T-helper 22 cell (primary cell): Measurements from ENCODE around the gene SLC26A4.
"Not testable (repeated sequence)": the region's sequence is repeated elsewhere in the genome, so short reads cannot be mapped to it uniquely, and the experiment has no call there.

ENCODE experiments used
- DNase-seq: peaks from one replicate; pipeline ENCODE4 v3.0.0-alpha.2; 2020; ENCODE audit warnings: low read depth

Gene SLC26A4

DNA sequence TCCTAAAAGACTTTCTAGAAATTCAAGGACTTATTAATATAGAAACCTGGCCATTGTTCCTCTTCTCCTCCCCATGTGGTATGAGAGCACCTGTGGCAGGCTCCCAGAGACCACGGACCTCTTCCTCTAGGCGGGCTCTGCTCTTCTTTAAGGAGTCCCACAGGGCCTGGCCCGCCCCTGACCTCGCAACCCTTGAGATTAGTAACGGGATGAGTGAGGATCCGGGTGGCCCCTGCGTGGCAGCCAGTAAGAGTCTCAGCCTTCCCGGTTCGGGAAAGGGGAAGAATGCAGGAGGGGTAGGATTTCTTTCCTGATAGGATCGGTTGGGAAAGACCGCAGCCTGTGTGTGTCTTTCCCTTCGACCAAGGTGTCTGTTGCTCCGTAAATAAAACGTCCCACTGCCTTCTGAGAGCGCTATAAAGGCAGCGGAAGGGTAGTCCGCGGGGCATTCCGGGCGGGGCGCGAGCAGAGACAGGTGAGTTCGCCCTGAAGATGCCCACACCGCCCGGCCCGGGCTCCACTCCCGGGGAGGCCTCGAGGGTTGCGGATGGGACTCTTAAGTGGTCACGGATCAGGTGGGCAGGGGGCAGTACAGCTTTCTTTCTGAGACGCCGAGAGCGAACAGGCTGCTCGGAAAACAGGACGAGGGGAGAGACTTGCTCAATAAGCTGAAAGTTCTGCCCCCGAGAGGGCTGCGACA lies at the start of gene SLC26A4:
TSS of gene SLC26A4 (plus strand) at position 448 of the 700 bp plus-strand sequence. CDS start 814 bp downstream, outside the sequence.
- DNase-seq, result no peak

DNA sequence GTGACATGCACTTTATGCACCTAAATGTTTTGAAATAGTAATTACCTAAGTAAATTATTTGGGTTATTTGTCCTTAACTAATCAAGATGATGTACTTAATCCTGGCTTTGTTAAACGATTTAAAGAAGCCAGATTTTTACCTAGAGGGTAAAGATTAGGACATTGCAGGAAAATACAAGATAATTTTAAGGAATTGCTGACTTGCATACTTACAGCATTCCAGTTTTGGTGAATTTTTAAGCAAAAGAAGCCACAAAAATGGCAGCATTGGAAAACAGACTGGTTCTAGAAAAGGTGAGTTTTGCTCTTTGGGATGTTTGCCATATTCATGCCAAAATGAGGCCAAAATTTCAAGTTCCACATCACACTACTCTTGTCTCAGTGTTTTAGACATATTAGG lies 47.2 kb upstream of the SLC26A4 start:
- no peak for DNase-seq

DNA sequence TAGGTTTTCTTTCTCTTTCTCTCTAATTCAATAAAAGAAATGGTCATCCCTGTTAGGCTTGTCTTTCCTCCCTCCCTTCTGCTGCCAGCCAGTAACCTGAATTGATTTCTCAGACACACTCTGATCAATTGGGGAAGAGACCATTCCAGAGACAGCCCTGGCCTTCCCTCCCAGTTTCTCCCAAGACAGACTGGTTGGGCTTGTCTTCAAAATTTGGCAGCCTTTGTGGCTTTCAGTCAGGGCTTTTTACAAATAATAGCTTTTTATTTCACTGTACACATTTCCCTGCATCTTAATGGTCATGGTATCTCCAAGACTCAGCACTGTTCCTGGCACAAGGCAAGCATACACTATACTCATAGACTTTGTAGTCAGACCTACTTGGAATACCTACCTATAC lies 46.7 kb upstream of the SLC26A4 start:
- no peak for DNase-seq

DNA sequence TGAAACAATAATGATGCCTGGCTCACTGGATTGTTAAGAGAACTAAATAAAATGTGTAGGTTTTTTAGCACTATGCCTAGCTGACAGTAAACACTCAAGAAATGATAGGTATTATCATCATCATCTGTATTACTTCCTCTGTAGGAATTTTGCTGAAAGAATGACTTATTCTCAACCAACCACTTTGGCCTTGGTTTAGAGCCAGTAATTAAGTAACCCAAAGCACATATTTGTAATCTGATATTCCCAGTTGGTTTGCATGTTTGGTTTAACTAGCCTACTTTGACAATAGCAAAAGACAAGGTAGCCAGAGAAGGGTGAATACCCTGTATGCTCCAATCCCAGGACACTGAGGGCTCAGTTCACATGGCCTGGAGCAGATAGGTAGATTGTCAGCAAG lies 46.2 kb upstream of the SLC26A4 start:
- DNase-seq, result no peak

DNA sequence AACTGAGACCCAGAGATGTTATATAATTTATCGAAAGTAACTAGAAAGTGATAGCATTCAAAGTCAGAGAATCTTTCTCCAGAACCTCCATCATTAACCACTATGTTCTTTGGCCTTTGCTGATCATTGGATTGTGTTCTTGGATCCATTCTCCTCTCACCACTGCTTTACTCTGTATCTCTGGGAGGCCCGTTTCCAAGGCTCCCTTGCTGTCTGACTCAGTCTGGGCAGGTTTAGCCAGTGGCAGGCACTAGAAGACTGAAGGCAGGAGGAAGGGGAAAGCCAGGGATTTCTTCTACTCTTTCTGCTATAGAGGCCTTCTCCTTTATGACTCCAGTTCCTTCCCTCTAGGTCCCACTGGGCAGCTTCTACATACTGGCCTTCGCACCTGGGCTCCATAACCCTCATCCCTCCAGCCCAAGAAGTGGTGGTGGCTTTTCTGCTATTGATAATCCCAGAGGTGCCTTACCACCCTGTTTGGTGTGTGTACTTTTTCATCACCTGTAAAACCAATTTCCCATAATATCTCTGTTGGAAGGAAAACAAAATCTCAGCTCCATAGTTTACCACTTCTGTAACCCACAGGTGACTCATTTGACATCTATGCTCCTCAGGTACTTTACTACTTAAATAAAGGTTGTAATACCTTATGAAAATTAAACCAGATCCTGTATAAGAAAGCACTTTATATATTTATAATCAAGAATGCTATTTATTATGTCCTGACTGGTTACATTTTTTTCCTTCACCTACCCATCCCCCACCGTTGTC lies 44.5 kb upstream of the SLC26A4 start:
- no peak for DNase-seq

DNA sequence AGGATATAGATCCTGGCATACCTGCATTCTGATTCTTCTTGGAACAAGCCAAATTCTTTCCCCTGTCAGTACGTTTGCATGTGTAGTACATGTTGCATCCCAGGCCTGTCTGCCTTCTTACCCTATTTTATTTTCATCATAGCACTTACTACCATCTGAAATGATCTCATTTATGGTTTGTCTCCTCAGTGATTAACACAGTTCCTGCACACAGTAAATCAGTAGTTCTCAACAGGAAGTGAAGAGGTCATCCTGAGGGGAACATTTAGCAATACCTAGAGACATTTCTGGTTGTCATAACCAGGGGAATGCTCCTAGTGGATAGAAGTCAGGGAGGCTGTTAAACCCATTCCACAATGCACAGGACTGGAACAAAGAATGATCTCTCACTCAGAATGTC lies 38.2 kb upstream of the SLC26A4 start:
- DNase-seq, result no peak

DNA sequence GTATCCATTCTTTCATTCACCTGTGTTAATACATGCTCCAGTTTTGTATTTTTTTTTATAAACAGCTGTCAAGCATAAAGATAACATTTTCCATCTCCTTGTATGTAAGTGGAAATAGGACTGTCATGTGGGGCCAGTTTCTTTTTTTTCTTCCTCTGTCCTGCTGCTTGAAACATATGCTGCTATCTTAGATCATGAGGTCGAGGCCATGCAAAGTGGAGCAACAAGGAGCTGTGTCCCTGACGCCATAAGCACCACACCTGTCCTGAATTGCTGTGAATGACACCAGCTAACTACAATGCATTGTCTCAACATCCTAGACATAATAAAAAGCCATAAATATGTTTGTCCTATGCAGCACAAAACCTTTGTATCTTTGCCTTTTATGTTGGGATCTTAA lies 37.7 kb upstream of the SLC26A4 start:
- no peak for DNase-seq

DNA sequence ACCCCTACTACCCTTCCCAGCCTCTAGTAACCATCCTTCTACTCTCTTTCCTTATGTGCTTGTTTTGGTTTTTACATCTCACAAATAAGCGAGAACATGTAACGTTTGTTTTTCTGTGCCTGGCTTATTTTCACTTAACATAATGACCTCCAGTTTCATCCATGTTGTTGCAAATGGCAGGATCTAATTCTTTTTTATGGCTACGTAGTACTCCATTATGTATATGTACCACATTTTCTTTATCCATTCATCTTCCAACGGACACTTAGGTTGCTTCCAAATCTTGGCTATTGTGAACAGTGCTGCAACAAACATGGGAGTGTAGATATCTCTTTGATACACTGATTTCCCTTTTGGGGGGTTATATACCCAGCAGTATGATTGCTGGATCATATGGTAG lies 33.6 kb upstream of the SLC26A4 start:
- DNase-seq, result no peak

DNA sequence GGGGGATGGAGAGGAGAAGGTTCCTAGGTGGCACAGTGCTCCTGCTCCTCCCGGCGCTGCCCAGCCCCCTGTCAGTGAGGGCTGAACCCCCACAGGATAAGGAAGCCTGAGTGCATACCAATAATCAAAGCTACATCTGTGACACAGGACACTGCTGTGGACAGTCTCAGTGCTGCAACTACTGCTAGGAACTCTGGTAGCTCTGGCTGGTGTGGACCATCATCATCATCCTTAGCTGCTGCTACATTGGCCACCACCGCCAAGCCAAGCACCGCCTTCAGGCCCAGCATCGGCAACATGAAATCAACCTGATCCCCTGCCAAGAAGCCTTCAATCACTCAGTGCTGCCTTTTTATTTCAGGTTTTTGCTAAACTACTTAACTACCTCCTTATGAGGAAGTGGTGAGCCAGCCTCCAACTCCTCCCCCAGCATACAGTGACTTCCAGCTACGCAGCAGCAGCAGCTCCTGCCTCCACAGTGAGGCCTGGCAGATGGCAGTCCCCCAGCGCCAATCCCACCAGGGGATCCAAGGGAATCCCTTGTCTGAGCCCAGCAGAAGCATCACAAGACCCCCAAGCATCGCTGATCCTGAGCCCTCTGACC lies 32.1 kb upstream of the SLC26A4 start:
- no peak for DNase-seq

DNA sequence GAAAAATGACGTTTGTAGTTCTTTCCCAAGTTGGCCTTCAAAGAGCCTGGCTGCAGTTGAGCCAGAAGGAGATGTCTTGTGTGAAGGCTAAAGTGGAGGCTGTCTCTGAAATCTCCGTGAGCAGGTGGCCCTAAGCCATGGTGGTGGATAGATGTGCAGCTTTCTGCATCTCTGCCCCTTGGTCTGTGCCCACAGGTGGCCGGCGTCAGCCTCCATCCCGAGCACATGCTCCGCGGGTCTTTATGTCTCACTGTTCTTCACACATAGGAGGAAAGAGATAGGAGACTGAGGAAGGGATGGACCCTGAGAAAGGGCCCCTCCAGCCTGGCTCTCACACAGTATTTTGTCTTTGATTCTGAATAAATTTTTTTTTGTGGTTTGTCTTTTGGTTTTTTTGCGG lies 30.3 kb upstream of the SLC26A4 start:
- DNase-seq, result no peak

DNA sequence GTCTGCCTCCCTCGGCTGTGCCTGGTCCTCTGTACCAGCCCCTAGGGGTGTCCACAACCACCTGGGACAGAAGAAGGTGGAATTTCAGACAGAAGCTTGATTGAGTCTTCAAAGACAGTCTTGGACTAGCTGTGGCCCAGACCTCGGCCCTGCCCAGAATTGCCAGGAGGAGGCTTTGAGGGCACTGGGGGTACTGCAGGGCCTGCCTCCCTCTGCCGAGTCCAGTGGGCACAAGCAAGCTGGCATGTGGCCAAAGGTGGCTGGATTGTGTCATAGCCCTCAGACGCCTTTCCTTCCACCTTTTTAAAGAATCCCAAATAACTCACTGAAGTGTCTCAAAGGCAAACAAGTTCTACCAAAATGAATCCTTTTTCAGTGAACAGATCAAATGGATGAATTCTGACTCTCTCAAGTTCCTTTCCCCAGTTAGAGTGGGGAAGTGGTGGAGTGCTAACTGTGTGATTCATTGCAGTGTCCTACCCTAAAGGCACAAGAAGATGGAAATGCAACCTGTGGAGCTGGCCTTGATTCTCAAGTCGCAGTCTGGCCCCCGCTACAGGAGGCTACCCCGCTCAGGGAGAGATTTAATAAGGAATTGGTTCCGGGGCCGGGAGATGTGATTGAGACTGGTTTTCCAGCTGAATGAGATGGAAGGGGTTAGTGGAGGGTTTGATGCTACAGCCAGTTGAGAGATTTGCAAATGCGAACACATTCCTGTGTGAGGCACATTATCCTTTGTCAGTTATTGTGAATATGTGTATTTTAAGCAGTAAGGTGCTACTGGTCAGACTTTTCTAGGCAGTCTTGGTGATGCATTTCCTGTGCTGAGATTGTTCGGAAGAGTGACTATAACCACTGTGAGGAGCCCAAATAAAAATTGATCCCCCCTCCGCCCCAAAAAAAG lies 28.8 kb upstream of the SLC26A4 start:
- no peak for DNase-seq

DNA sequence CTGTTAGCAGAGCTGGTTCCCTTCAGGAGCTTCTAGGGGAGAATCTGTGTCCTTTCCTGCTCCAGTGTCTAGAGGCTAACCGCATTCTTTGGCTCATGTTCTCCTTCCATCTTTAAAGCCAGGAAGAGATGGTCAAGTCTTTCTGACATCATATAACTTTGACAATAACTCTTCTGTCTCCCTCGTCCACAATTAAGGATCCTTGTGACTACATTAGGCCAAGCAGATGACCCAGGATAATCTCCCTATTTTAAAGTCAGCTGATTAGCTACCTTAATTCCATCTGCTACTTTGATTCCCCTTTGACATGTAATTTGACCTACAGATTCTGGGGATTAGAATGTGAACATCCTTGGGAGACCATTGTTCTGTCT lies 28.1 kb upstream of the SLC26A4 start:
- no peak for DNase-seq

DNA sequence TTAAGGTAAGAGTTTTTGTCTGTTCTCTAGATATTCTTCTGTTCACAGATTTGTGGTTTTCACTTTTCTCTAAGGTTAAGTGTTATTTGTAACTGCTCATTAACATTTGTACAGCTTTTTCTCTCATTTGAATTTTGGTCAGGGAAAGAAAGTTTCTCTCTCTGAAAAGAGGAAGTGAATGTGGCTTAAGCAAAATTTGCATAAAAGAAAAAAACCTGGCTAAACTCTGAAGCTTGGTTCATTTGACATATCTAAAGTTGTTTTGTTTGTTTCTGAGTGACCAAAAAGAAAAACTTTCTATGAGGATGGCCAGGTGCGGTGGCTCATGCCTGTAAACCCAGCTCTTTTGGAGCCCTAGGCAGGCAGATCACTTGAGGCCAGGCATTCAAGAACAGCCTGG lies 22.0 kb upstream of the SLC26A4 start:
- DNase-seq, result no peak

DNA sequence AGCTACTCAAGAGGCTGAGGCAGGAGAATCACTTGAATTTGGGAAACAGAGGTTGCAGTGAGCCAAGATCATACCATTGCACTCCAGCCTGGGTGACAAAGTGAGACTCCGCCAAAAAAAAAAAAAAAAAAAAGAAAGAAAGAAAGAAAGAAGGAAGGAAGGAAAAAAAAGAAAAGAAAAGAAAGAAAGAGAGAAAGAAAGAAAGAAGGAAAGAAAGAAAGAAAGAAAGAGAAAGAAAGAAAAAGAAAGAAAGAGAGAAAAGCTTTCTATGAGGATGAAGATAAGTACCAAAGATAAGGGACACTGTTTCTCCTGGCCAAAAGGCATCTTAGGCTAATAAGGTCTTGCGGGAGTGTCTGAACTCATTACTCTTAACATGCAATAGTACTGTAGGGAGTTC lies 21.6 kb upstream of the SLC26A4 start:
- not testable (repeated sequence) for DNase-seq

DNA sequence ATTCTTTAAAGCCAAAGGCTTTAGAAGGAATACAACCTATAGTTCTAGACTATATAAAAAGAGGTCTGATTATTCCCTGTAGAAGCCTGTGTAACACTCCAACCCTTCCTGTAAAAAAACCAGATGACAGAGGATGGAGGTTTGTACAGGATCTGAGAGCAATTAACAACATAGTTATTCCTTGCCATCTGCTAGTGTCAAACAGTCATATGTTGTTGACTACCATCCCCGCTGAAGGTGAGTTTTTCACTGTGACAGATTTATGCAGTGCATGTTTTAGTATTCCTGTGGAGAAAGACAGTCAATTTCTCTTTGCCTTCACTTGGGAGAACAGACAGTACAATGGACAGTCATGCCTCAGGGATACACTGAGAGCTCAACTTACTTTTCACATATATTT lies 19.0 kb upstream of the SLC26A4 start:
- no peak for DNase-seq

DNA sequence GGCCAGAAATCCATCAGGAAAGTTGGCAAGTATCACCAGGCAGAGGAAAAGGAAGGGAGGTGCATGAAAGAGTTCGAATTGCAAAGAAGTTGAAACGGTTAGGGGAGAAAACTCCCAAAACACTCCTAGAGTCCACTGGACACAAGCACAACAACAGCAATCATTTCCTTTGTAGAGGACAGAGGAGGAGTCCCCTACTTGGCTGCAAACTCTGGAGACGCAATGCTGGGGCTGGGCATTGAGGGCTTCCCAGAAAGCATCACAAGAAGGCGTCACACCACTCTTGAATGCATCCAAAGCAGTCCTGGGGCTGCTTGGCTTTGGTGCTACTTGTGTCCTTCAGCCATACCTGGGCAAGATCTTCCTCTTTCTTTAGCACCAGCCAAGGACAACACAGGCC lies 18.1 kb upstream of the SLC26A4 start:
- no peak for DNase-seq

DNA sequence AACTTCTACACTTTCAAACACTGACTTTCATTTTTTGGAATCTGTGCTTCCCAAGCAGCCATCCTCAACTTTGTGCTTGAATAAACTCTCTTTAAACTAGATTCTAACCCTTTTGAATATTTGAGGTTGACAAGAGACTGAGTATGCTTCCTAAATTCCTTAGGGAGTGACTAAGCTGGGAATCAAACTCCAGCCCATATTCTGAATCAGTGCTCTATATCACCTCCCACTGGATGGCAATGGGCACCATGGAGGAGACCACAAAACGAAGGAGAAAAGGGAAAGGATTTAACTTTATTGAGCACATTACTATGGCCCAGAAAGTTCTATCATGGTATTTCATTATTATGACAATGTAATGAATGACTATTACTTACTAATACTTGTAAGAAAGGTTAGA lies 17.2 kb upstream of the SLC26A4 start:
- DNase-seq, result no peak

DNA sequence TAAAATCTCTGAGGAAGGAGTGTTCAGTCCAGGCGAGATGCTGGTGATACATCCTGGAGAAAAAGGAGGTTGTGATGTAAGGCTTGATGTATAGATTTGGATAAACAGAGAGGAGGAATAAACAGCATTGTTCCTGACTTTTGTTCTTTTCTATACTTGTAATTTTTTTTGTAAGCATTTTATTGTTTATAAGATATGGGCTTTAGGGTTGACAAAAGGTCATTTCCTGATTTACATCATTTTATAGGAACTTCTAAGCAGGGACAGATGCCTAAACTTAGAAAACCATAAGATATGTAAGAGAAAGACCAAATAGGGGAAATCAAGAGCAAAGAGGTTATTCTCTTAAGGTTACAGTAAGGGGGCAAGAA lies 16.7 kb upstream of the SLC26A4 start:
- no peak for DNase-seq

DNA sequence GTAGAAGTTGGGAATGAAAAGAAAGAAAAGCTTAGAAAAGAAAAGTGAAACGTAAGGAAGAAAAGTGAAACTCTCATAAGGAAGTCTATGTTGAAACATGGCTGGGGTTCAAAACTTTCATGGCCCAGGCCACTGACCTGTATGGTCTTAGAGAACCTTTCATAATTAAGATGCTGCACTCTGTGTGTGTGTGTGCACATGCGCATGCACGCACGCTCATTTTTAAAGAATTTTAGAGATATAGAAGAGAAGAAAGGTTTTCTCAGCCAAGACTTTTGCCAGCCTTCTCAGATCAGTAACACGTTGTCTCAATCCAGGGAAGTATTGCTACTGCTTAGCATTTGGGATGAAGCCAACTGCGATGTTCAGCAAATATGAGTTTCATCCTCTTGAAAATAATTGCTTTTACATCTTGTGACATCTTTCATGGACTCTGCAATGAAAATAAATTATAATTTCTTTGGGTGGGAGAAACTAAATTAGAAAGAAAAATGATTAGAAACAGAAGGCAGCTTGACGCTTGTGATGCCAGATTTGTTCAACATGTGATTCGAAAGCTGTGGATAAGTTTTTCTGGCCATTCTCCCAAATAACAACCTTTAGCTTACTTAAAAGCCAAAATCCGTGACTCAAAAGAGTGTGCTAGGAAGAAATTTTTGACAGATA lies 16.2 kb upstream of the SLC26A4 start:
- no peak for DNase-seq

DNA sequence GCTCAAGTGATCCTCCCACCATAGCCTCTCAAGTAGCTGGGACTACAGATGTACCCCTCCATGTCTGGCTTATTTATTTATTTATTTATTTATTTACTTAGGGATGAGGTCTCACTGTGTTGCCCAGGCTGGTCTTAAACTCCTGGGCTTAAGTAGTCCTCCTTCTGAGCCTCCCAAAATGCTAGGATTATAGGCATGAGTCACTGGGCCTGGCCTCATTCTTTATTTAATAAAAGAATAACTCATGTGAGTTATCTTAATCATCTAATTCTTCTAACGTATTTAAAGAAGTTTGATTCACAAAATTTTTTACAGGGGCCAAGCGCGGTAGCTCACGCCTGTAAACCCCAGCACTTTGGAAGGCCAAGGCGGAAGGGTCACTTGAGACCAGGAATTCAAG lies 8.0 kb upstream of the SLC26A4 start:
- no peak for DNase-seq

DNA sequence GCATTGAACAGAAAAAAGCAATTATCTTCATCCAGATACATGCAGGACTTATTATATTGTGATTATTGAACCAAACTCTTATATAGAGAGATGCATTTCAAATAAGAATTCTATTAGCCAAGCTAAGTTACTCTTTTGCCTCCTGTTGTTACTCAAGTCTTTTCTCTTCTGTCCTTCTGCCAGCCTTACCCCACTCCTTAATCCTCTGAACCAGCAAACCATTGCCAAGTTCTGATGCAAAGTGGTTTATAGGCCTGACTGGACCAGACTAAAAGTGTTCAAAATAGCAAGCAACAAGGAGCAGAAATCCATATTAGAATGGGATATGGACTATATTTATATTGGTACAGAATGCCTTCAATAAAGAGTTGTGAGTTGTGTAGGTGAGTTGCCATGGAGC lies 2.2 kb upstream of the SLC26A4 start:
- no peak for DNase-seq

DNA sequence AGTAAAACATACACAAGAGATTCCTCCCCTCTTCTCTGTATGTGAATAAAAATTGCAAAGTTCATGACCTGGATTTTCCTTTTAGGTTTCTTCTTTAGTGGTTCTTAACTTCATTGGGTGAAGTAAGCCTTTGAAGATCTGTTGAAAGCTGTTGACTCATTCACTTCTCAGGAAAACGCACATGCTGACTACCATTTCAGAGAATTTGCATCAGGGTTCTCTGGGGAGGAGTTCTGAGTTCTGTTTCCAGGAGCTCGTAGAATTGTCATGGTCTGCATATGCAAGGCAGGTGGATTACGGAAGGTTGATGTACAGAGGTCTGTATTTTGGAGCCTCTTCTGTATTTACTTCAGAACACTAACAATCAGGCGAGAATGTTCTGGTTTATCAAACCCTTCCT lies 962 bp upstream of the SLC26A4 start:
- no peak for DNase-seq
